ENCODE results near the gene AUH. TPM values are rescaled to one million over a fixed set of nuclear protein-coding genes. Genes with fewer than 3 reads are reported as not detected.

Gene AUH
- polyA plus RNA-seq, 1 donor from 2014 or later, result 42.6 TPM

DNA sequence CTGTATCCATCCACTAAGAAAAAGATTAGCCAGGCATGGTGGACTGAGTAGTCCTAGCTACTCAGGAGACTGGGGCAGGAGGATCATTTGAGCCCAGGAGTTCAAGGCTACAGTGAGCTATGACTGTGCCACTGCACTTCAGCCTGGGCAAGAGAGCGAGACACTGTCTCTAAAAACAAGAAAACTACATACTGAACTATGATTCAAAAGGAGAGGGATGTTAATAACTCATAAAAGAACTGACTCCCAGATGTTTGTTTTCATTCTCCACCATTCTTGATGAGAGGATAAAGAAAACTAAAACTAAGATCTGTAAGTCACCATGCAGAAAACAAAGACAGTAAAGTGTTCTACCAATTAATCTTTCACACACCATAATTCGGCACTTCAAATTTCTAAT lies 53.5 kb downstream of the AUH start:
- no peak overlapping the region for H3K27ac ChIP-seq (ENCODE audit: low read length)

DNA sequence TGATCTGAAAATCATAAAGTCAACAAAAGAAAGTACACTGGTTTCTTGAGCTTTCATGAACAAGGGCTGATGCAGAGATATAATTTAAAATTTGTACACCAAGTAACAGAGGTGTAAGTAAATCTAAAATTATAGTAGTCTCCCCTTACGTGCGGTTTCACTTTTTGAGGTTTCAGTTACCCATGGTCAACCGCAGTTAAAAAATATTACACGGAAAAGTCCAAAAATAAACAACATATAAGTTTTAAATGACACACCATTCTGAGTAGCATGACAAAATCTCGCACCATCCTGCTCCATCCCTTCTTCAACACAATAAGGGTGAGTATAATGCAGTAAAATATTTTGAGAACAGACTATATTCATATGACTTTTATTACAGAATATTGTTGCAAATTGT lies 54.4 kb downstream of the AUH start:
- no peaks in the 10 kb centered on the region for H3F3A ChIP-seq (ENCODE audit: insufficient read depth, low read length, poor library complexity, severe bottlenecking)
- no peak overlapping the region for H3K27ac ChIP-seq (ENCODE audit: low read length)
- H3K9me3 ChIP-seq (ENCODE audit: low read length), result no peaks in the 10 kb centered on the region
- no peaks in the 10 kb centered on the region for H3K79me2 ChIP-seq (replicated peaks; ENCODE audit: insufficient read depth, low read length)
- no peak overlapping the region for H3K9ac ChIP-seq (ENCODE audit: low read length)
- H2AFZ ChIP-seq (ENCODE audit: low read depth, low read length), result no peak overlapping the region
- H4K20me1 ChIP-seq (ENCODE audit: insufficient read depth), result no peaks in the 10 kb centered on the region
- H3K4me2 ChIP-seq (ENCODE audit: low read length), result no peak overlapping the region
- H3K4me3 ChIP-seq (ENCODE audit: low read length), result no peak overlapping the region
- H3K36me3 ChIP-seq (ENCODE audit: insufficient read depth, low read length), result no peaks in the 10 kb centered on the region
- TF ChIP-seq EP300 (conservative IDR thresholded peaks at IDR 0.05; ENCODE audit: poor library complexity, severe bottlenecking), result no peak
- TF ChIP-seq, protein P1, sequence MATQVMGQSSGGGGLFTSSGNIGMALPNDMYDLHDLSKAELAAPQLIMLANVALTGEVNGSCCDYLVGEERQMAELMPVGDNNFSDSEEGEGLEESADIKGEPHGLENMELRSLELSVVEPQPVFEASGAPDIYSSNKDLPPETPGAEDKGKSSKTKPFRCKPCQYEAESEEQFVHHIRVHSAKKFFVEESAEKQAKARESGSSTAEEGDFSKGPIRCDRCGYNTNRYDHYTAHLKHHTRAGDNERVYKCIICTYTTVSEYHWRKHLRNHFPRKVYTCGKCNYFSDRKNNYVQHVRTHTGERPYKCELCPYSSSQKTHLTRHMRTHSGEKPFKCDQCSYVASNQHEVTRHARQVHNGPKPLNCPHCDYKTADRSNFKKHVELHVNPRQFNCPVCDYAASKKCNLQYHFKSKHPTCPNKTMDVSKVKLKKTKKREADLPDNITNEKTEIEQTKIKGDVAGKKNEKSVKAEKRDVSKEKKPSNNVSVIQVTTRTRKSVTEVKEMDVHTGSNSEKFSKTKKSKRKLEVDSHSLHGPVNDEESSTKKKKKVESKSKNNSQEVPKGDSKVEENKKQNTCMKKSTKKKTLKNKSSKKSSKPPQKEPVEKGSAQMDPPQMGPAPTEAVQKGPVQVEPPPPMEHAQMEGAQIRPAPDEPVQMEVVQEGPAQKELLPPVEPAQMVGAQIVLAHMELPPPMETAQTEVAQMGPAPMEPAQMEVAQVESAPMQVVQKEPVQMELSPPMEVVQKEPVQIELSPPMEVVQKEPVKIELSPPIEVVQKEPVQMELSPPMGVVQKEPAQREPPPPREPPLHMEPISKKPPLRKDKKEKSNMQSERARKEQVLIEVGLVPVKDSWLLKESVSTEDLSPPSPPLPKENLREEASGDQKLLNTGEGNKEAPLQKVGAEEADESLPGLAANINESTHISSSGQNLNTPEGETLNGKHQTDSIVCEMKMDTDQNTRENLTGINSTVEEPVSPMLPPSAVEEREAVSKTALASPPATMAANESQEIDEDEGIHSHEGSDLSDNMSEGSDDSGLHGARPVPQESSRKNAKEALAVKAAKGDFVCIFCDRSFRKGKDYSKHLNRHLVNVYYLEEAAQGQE (IDR thresholded peaks at IDR 0.05; ENCODE audit: borderline replicate concordance), result no peak
- no peak for TF ChIP-seq POLR2AphosphoS5 (IDR thresholded peaks at IDR 0.05)
- TF ChIP-seq EZH2 (IDR thresholded peaks at IDR 0.05; ENCODE audit: borderline replicate concordance, insufficient read depth, low read length, poor library complexity, severe bottlenecking), result no peak
- no peak for TF ChIP-seq TAF1 (IDR thresholded peaks at IDR 0.05; ENCODE audit: low read depth)
- TF ChIP-seq RAD21 (conservative IDR thresholded peaks at IDR 0.05), result no peak
- TF ChIP-seq SMC3 (conservative IDR thresholded peaks at IDR 0.05; ENCODE audit: poor library complexity), result no peak
- TF ChIP-seq, protein P2, sequence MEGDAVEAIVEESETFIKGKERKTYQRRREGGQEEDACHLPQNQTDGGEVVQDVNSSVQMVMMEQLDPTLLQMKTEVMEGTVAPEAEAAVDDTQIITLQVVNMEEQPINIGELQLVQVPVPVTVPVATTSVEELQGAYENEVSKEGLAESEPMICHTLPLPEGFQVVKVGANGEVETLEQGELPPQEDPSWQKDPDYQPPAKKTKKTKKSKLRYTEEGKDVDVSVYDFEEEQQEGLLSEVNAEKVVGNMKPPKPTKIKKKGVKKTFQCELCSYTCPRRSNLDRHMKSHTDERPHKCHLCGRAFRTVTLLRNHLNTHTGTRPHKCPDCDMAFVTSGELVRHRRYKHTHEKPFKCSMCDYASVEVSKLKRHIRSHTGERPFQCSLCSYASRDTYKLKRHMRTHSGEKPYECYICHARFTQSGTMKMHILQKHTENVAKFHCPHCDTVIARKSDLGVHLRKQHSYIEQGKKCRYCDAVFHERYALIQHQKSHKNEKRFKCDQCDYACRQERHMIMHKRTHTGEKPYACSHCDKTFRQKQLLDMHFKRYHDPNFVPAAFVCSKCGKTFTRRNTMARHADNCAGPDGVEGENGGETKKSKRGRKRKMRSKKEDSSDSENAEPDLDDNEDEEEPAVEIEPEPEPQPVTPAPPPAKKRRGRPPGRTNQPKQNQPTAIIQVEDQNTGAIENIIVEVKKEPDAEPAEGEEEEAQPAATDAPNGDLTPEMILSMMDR (IDR thresholded peaks at IDR 0.05; ENCODE audit: poor library complexity, severe bottlenecking), result no peak
- TF ChIP-seq MXI1 (conservative IDR thresholded peaks at IDR 0.05; ENCODE audit: poor library complexity, severe bottlenecking), result no peak
- H3K27me3 ChIP-seq (ENCODE audit: insufficient read depth, low read depth, low read length), result no peaks in the 10 kb centered on the region
- no peaks in the 10 kb centered on the region for H3K9me2 ChIP-seq (ENCODE audit: insufficient read depth, low read length)

More for the DNA sequence above, 53.5 kb downstream of the AUH start:
- TF ChIP-seq MXI1 (conservative IDR thresholded peaks at IDR 0.05; ENCODE audit: poor library complexity, severe bottlenecking) (no peak), POLR2AphosphoS5 (IDR thresholded peaks at IDR 0.05) (no peak), EZH2 (IDR thresholded peaks at IDR 0.05; ENCODE audit: borderline replicate concordance, insufficient read depth, low read length, poor library complexity, severe bottlenecking) (no peak), EP300 (conservative IDR thresholded peaks at IDR 0.05; ENCODE audit: poor library complexity, severe bottlenecking) (no peak), RAD21 (conservative IDR thresholded peaks at IDR 0.05) (no peak), SMC3 (conservative IDR thresholded peaks at IDR 0.05; ENCODE audit: poor library complexity) (no peak), TAF1 (IDR thresholded peaks at IDR 0.05; ENCODE audit: low read depth) (no peak)
- TF ChIP-seq, protein P2 (IDR thresholded peaks at IDR 0.05; ENCODE audit: poor library complexity, severe bottlenecking), result no peak
- TF ChIP-seq, protein P1 (IDR thresholded peaks at IDR 0.05; ENCODE audit: borderline replicate concordance), result no peak
- H4K20me1 ChIP-seq (ENCODE audit: insufficient read depth), result no peaks in the 10 kb centered on the region
- no peak overlapping the region for H2AFZ ChIP-seq (ENCODE audit: low read depth, low read length)
- no peak overlapping the region for H3K4me2 ChIP-seq (ENCODE audit: low read length)
- H3K9me2 ChIP-seq (ENCODE audit: insufficient read depth, low read length), result no peaks in the 10 kb centered on the region
- H3K9me3 ChIP-seq (ENCODE audit: low read length), result no peaks in the 10 kb centered on the region
- H3F3A ChIP-seq (ENCODE audit: insufficient read depth, low read length, poor library complexity, severe bottlenecking), result no peaks in the 10 kb centered on the region
- no peak overlapping the region for H3K9ac ChIP-seq (ENCODE audit: low read length)
- H3K4me3 ChIP-seq (ENCODE audit: low read length), result no peak overlapping the region
- H3K27me3 ChIP-seq (ENCODE audit: insufficient read depth, low read depth, low read length), result no peaks in the 10 kb centered on the region
- no peaks in the 10 kb centered on the region for H3K36me3 ChIP-seq (ENCODE audit: insufficient read depth, low read length)
- H3K79me2 ChIP-seq (replicated peaks; ENCODE audit: insufficient read depth, low read length), result no peaks in the 10 kb centered on the region
